Muscle of leg (tissue), 11 donors: ENCODE results near the gene SCUBE1. TPM values are rescaled to one million over a fixed set of nuclear protein-coding genes. Genes with fewer than 3 reads are reported as not detected.

Source experiments
- DNase-seq: peaks from one replicate; pipeline ENCODE4 v3.0.0; 2013
- H3K27ac ChIP-seq: one replicate; pipeline ENCODE4 v1.5.1; 2013; ENCODE audit warnings: mild to moderate bottlenecking, low read length, control low read depth
- H3K27me3 ChIP-seq: one replicate; pipeline ENCODE4 v1.6.1; 2013; ENCODE audit warnings: low read length; ENCODE audit not compliant: control insufficient read depth, insufficient read depth
- H3K36me3 ChIP-seq: one replicate; pipeline ENCODE4 v1.6.1; 2013; ENCODE audit warnings: low read length; ENCODE audit not compliant: control insufficient read depth, insufficient read depth
- H3K4me1 ChIP-seq: one replicate; pipeline ENCODE4 v1.6.1; 2013; ENCODE audit warnings: low read length; ENCODE audit not compliant: control insufficient read depth, insufficient read depth
- H3K4me3 ChIP-seq: one replicate; pipeline ENCODE4 v1.5.1; 2013; ENCODE audit warnings: low read length, control low read depth
- H3K9me3 ChIP-seq: replicated peaks from 2 replicates; pipeline ENCODE4 v1.6.1; 2013; ENCODE audit warnings: low read depth, low read length; ENCODE audit not compliant: control insufficient read depth
- WGBS: methylation state at CpG from one replicate; pipeline ENCODE4 v1.1.5; 2013; ENCODE audit warnings: missing lambda C conversion rate; ENCODE audit not compliant: insufficient coverage; 5-methylcytosine and 5-hydroxymethylcytosine counted together
- polyA plus RNA-seq, 8 donors: library from polyadenylated mRNA; unstranded; fragments of 120-200 nt; gene quantifications; one replicate each; pipeline versions ENCODE4 v1.2.1 to v1.2.3, GENCODE V29; 2013; ENCODE audit warnings: inconsistent platforms in 1 of 8, low replicate concordance in 1 of 8; ENCODE audit not compliant: insufficient read length in 8 of 8, insufficient read depth in 1 of 8
- total RNA-seq: library from RNA; stranded (reverse); fragments of 120-200 nt; gene quantifications from one replicate; pipeline ENCODE4 v1.2.4, GENCODE V29; 2013

The SCUBE1 gene
- total and polyA plus RNA-seq, 9 donors = 0.13 to 2.1 (median 0.45) TPM

DNA sequence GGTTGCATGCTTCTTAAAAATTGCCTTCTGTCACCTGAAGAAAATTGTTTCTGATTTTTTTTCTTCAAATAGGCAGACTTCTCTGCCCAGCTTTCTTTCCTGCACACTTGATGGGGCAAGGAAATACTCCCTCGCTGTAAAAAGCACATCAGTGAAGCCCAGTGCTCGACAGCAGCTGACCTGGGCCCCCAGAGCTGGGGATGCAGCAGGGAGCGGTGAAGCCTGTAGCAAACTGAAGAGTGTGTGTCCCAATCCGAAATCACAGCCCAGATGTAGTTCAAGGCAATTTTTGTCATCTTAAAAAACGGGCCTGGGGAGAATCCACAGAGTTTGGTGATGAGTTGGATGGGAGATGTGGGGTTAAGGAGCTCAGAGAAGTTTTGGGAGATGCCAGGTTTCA lies 41.7 kb upstream of the SCUBE1 start:
- H3K4me1 ChIP-seq = peaks cover 3% of the 10 kb centered on the region
- peaks cover 2% of the 10 kb centered on the region for H3K9me3 ChIP-seq
- DNase-seq = no peak
- no peaks in the 10 kb centered on the region for H3K36me3 ChIP-seq
- 60% methylated on average over 5 of the region's 5 CpGs for WGBS
- H3K4me3 ChIP-seq = no peak overlapping the region
- no peak overlapping the region for H3K27ac ChIP-seq
- peaks cover 29% of the 10 kb centered on the region for H3K27me3 ChIP-seq

DNA sequence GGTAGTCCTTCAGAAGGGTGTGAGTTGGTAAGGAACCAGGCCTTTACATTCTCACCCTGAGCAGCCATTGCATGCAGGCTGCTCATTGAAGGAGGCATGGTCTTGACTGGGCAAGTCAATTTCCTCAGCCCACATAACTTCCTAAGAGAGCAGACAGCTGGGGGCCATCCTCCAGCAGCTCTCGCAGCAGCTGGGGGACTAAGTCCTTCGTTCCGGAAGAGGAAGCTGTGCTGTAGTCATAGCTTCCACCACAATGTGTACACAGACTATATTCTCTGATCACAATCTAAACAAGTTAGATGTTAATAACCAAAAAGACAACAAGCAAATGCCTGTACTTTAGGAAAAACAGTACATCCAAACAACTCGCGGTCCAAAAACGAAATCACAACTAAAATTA lies 38.5 kb upstream of the SCUBE1 start:
- Histone ChIP-seq H3K4me3 (no peak overlapping the region), H3K27ac (no peak overlapping the region), H3K36me3 (no peaks in the 10 kb centered on the region), H3K9me3 (peaks cover 2% of the 10 kb centered on the region), H3K4me1 (peaks cover 20% of the 10 kb centered on the region), H3K27me3 (peaks cover 15% of the 10 kb centered on the region)
- no CpG with 5 or more reads among the region's 6 CpGs for WGBS
- peak; percentile 41 for DNase-seq

DNA sequence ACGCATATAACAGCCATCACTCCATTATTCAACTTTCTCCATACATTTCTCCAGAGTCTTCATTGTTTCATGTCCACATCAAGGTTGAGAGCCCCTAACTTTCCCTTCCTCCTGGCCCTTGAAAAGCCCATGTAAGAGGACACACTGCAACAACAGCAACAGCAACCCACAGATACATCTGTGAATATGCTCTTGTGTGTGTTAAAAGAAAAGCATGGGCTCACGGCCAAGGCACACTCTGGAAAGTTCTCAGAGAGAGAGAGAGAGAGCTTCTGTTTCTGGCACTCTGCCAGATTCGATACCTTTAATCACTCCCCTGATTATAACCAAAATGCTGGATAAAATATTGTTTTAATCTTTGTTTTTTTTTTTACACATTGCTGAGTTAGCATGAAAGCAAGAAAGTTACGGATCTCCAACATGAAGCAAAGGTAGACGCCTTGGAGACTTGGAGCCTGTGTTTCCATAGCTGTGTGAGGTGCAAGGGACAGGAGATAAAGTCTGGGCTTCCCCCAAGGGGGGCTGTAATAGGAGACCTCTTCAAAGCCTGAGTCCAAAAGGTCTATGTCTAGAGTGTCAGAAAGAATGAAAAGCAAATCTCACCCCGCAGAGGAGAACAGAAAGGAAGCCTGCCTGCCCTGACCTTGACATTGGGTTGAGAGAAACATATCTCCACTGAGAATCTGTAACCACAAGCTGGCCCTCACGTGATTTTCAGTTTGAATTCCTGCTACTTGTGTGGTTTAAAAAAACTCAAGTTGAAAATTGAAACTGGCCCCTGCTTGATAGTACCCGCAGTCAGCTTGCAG lies 34.9 kb upstream of the SCUBE1 start:
- Histone ChIP-seq H3K36me3 (no peaks in the 10 kb centered on the region), H3K9me3 (peaks cover 2% of the 10 kb centered on the region), H3K4me1 (peaks cover 17% of the 10 kb centered on the region), H3K4me3 (no peak overlapping the region), H3K27ac (peak overlapping the region; percentile 29), H3K27me3 (peaks cover 7% of the 10 kb centered on the region)
- WGBS = 13% methylated on average over 3 of the region's 8 CpGs
- peak; percentile 77 for DNase-seq

DNA sequence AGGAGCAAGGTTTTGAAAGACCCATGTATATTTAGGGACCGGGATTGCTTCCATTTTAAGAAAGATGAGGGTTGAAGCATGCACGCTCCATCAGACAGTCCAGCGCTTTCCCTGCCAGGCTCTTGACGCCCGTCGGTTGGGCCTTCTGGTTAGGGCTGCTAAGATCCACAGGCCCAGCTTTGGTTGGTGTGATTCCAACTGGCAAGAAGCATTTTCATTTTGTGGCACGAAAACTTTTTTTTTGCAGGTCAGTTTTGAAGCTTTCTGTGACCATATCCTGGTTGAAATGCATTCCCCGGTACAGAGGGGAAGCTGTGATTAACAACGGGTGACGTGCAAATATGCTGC lies 34.4 kb upstream of the SCUBE1 start:
- no peaks in the 10 kb centered on the region for H3K36me3 ChIP-seq
- peaks cover 17% of the 10 kb centered on the region for H3K4me1 ChIP-seq
- 66% methylated on average over 7 of the region's 10 CpGs for WGBS
- DNase-seq = no peak
- H3K27ac ChIP-seq = peak overlapping the region; percentile 29
- H3K9me3 ChIP-seq = peaks cover 2% of the 10 kb centered on the region
- no peak overlapping the region for H3K4me3 ChIP-seq
- H3K27me3 ChIP-seq = peaks cover 7% of the 10 kb centered on the region

DNA sequence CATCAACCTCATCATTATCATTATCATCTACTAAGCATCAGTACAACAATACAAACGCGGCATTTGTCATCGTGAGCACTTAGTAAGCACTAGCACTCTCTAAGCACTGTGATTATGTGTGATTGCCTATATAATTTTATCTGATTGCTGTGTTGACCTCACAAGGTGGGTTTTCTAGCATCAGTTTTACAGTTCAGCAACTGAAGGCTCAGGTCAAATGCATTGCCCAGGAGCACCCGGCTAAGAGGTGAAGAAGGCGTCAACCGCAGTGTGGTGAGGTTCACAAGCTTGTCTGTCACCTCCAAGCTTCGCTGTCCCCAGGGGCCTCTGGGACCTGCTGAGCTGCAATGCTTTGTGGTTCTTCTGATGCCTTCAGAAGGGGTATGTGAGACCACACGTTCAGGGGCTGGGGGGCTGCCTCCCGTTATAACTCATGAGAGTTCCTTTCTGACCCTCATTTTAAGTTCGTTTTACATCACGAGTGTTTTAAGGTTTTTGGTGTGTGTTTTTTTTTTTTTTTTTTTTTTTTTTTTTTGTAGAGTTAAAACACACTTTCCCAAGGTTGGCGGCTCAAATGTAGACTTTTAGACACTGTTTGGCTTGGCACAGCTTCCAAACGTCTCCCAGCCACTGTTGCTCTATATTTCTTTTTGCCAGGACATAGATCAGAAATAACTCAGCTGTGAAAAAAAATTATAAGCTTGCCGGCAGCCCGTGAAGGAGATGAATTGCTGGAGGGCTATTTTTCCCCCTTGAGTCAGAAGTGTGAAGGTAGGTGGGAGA lies 33.8 kb upstream of the SCUBE1 start:
- 53% methylated on average over 6 of the region's 15 CpGs for WGBS
- Histone ChIP-seq H3K4me3 (no peak overlapping the region), H3K9me3 (peaks cover 2% of the 10 kb centered on the region), H3K27me3 (peaks cover 7% of the 10 kb centered on the region), H3K4me1 (peaks cover 17% of the 10 kb centered on the region), H3K27ac (peak overlapping the region; percentile 13), H3K36me3 (no peaks in the 10 kb centered on the region)
- DNase-seq = no peak

DNA sequence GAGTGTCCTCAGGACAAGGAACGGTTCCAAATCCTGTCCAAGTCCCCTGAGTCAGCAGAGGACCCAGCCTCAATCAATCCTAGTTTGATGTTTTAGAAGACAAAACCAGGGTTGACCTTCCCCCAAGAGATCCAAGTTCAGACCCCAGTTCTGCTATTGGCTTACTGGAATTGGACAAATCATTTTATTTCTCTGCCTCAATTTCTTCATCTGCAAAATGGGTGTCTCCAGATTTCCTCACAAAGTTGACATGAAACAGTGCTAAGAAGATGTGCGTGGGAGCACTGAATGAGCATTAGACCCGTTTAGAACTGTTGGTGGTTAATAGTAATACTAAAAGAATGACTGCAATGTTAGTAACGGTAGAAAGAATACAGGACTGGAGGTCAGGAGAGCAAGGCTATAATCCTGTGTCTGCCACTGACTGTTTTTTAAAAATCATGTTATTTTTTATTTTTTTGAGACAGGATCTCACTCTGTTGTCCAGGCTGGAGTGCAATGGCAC lies 32.8 kb upstream of the SCUBE1 start:
- WGBS = 79% methylated on average over 3 of the region's 4 CpGs
- Histone ChIP-seq H3K36me3 (no peaks in the 10 kb centered on the region), H3K27ac (no peak overlapping the region), H3K4me1 (peaks cover 17% of the 10 kb centered on the region), H3K27me3 (peaks cover 6% of the 10 kb centered on the region), H3K4me3 (no peak overlapping the region), H3K9me3 (no peaks in the 10 kb centered on the region)
- no peak for DNase-seq

DNA sequence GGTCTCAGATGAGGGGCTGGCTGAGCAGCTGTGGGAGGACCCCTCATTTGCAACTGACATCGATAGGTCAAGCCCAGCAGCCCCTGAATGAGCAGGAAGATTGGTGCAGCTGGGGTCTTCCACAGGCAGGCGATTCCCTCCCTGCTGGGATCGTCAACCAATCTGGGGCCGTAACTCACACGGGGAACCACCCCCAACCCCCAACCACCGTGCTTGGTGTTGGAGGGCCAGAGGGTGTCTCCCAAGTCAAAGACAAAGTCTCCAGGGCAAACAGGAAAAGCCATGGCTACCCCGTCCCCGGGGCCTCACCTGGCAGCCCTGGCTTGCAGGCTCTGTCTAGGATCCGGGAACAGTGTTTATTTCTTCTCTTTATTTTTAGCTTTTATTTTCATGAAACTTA lies 26.9 kb upstream of the SCUBE1 start:
- 19% methylated on average over 3 of the region's 9 CpGs for WGBS
- H3K27ac ChIP-seq = no peak overlapping the region
- no peak for DNase-seq
- H3K27me3 ChIP-seq = peaks cover 24% of the 10 kb centered on the region
- H3K36me3 ChIP-seq = no peaks in the 10 kb centered on the region
- no peaks in the 10 kb centered on the region for H3K9me3 ChIP-seq
- no peaks in the 10 kb centered on the region for H3K4me1 ChIP-seq
- no peak overlapping the region for H3K4me3 ChIP-seq

DNA sequence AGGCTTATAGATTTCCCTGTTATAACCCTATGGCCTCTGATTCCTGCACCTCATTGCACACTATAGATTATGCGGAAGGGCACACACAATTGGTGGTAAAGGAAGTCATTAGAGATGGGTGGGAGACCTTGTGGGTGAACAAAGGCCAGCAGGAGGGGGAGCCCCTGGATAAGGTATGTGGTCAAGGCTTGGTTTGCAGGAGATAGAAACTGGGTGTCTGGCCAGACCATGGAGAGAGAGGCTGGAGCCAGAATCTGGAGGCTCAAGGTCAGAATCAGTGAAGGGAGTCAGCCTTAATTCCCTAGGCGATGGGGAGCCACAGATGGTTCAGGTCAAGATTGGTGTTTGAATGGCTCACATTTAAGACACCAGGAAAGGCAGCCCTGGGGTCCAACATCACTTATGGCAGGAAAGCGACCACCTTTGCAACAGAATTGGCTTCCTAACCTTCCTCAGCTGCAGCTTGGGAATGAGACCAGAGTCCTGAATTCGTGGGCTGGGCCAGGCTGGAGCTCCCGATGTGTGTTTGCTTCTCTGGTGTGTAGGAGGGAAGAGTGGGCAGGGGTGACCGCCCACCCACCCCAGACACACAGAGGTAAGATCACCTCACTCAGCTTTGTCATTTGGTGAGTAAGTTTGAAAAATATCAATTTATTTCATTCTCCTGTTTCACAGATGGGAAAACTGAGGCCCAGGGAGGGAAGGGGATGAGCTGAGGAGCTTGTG lies 22.7 kb upstream of the SCUBE1 start:
- H3K4me3 ChIP-seq = no peak overlapping the region
- DNase-seq = no peak
- WGBS = 92% methylated on average over 2 of the region's 6 CpGs
- H3K27ac ChIP-seq = no peak overlapping the region
- H3K36me3 ChIP-seq = no peaks in the 10 kb centered on the region
- H3K27me3 ChIP-seq = peaks cover 28% of the 10 kb centered on the region
- no peaks in the 10 kb centered on the region for H3K4me1 ChIP-seq
- H3K9me3 ChIP-seq = no peaks in the 10 kb centered on the region

DNA sequence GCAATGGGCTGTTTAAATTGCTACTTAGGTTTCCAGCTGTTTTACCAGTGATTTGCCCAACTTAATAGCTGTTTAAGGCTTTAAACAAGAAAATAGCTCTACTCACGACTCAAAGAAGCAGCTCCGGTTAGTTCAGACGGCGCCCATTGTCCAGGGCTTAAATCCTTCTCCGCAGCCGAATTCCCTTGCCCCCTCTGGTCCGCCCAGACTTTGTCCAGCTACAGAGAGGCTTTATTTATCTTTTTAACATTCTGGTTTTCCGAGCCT lies 20.9 kb upstream of the SCUBE1 start:
- H3K9me3 ChIP-seq = no peaks in the 10 kb centered on the region
- H3K27me3 ChIP-seq = peaks cover 15% of the 10 kb centered on the region
- no peak overlapping the region for H3K4me3 ChIP-seq
- WGBS = 45% methylated on average over 4 of the region's 8 CpGs
- no peak for DNase-seq
- no peaks in the 10 kb centered on the region for H3K4me1 ChIP-seq
- no peaks in the 10 kb centered on the region for H3K36me3 ChIP-seq
- H3K27ac ChIP-seq = no peak overlapping the region
